ENCODE results near the gene ADISSP. TPM values are rescaled to one million over a fixed set of nuclear protein-coding genes. Genes with fewer than 3 reads are reported as not detected.

Gene ADISSP
- total and polyA plus RNA-seq, 2 of the 13 experiments (the other 11 are each of a cell fraction or from before 2014, with no cell fraction given) = 38.3 to 90.6 TPM

GRCh38 chr20:3795511-3796468 is 28.2 kb upstream of the ADISSP start, which contains the start of gene CDC25B (continued):
- TF ChIP-seq RFX1 (IDR thresholded peaks at IDR 0.05) = no peak
- peak; percentile 81; the same call in 1 of the 2 replicates for TF ChIP-seq ZNF333 (CRISPR knock-in tag; IDR thresholded peaks at IDR 0.05; ENCODE audit: borderline replicate concordance)
- TF ChIP-seq KLF15 (CRISPR knock-in tag; IDR thresholded peaks at IDR 0.05; ENCODE audit: borderline replicate concordance) = no peak
- TF ChIP-seq ZNF720 (CRISPR knock-in tag; IDR thresholded peaks at IDR 0.05) = no peak
- TF ChIP-seq HMG20A (CRISPR knock-in tag; IDR thresholded peaks at IDR 0.05; ENCODE audit: borderline replicate concordance) = no peak
- TF ChIP-seq NFYB (CRISPR knock-in tag; IDR thresholded peaks at IDR 0.05) = peak; percentile 78
- peak; percentile 96 for TF ChIP-seq MEIS1 (CRISPR knock-in tag; IDR thresholded peaks at IDR 0.05; ENCODE audit: borderline replicate concordance)
- no peak; the same call in 1 of the 2 replicates for TF ChIP-seq POGK (CRISPR knock-in tag; conservative IDR thresholded peaks at IDR 0.05)
- TF ChIP-seq PRDM15 (CRISPR knock-in tag; IDR thresholded peaks at IDR 0.05) = peak; percentile 14; the same call in 1 of the 2 replicates
- TF ChIP-seq ZBTB8A (CRISPR knock-in tag; IDR thresholded peaks at IDR 0.05; ENCODE audit: borderline replicate concordance, low read depth) = no peak
- TF ChIP-seq FOSL2 (CRISPR knock-in tag; IDR thresholded peaks at IDR 0.05) = 0 out of 2 replicates have a peak, but pooled peaks have one; percentile 31
- TF ChIP-seq KDM2A (CRISPR knock-in tag; IDR thresholded peaks at IDR 0.05; ENCODE audit: borderline replicate concordance, low read depth) = peak; percentile 72
- TF ChIP-seq ZNF383 (CRISPR knock-in tag; IDR thresholded peaks at IDR 0.05; ENCODE audit: borderline replicate concordance) = no peak
- 0 out of 2 replicates have a peak, but pooled peaks have one; percentile 75 for TF ChIP-seq ZNF101 (CRISPR knock-in tag; IDR thresholded peaks at IDR 0.05; ENCODE audit: borderline replicate concordance, low read depth)
- TF ChIP-seq SIN3B (IDR thresholded peaks at IDR 0.05; ENCODE audit: low read length) = peak; percentile 87
- no peak for TF ChIP-seq FIP1L1 (IDR thresholded peaks at IDR 0.05; ENCODE audit: borderline replicate concordance, insufficient read depth, low read depth, low read length)
- TF ChIP-seq ZNF792 (CRISPR knock-in tag; IDR thresholded peaks at IDR 0.05) = no peak
- 0 out of 2 replicates have a peak, but pooled peaks have one; percentile 57 for TF ChIP-seq ZNF616 (CRISPR knock-in tag; IDR thresholded peaks at IDR 0.05; ENCODE audit: low read depth)
- TF ChIP-seq YEATS4 (CRISPR knock-in tag; IDR thresholded peaks at IDR 0.05; ENCODE audit: borderline replicate concordance) = peak; percentile 77
- no peak for TF ChIP-seq ZNF253 (CRISPR knock-in tag; IDR thresholded peaks at IDR 0.05; ENCODE audit: borderline replicate concordance)

Measured in HepG2 (cell line).